HepG2 (cell line): ENCODE measurements around the gene NIPSNAP3A. TPM values are rescaled to one million over a fixed set of nuclear protein-coding genes. Genes with fewer than 3 reads are reported as not detected.

Experiments used
- CHD2 ChIP-seq: IDR thresholded peaks from 2 replicates; pipeline ENCODE4 v1.6.1; 2011; ENCODE audit warnings: low read depth, low read length, improper control_type of control experiment
- MAFG ChIP-seq: sonication (generic); formaldehyde crosslinking; IDR thresholded peaks from 2 replicates; pipeline ENCODE4 v1.5.1; 2020; ENCODE audit warnings: mild to moderate bottlenecking, missing genetic modification reagents
- PAF1 ChIP-seq: IDR thresholded peaks from 2 replicates; pipeline ENCODE4 v1.6.1; 2016; ENCODE audit warnings: missing genetic modification reagents, missing compliant biosample characterization
- PAWR ChIP-seq: sonication (generic); formaldehyde crosslinking; IDR thresholded peaks from 2 replicates; pipeline ENCODE4 v1.4.0; 2020; ENCODE audit warnings: missing genetic modification reagents, mild to moderate bottlenecking, borderline replicate concordance
- SATB2 ChIP-seq: sonication (generic); formaldehyde crosslinking; IDR thresholded peaks from 2 replicates; pipeline ENCODE4 v1.5.0; 2020; ENCODE audit warnings: missing genetic modification reagents
- ZFP1 ChIP-seq: IDR thresholded peaks from 2 replicates; pipeline ENCODE4 v1.6.1; 2016
- ZNF614 ChIP-seq: IDR thresholded peaks from 2 replicates; pipeline ENCODE4 v1.6.1; 2018; ENCODE audit warnings: missing biosample characterization, missing genetic modification reagents, inconsistent platforms, borderline replicate concordance
- polyA plus RNA-seq, 8 experiments: library from polyadenylated mRNA; depleted of rRNA in 3 of 8; stranded (reverse) in 7 of 8; unstranded in 1 of 8; fragments of >200 nt; fragmentation: Illumina TruSeq in 4 of 8; extraction: Trizol in 4 of 8; gene quantifications; 2 replicates each; pipeline versions ENCODE4 v1.2.1 to v1.2.3, GENCODE V29; 2011 to 2016; ENCODE audit warnings: low read depth in 4 of 8, missing spikeins in 1 of 8, mixed read lengths in 1 of 8; ENCODE audit not compliant: insufficient read depth in 1 of 8
- total RNA-seq, 5 experiments: library from RNA; depleted of rRNA; stranded (reverse); fragments of >200 nt; fragmentation: Illumina TruSeq; extraction: Trizol; gene quantifications; 2 replicates each; pipeline ENCODE4 v1.2.3, GENCODE V29; 2016; ENCODE audit warnings: low read depth in 1 of 5
- TF ChIP-seq, protein P1 (sequence below): sonication (generic); formaldehyde crosslinking; IDR thresholded peaks from 2 replicates; pipeline ENCODE4 v1.8.0; 2022; ENCODE audit warnings: mild to moderate bottlenecking, missing genetic modification reagents; ENCODE audit not compliant: insufficient replicate concordance
- TF ChIP-seq, protein P2 (sequence below): sonication (generic); formaldehyde crosslinking; IDR thresholded peaks from 2 replicates; pipeline ENCODE4 v1.8.0; 2022; ENCODE audit warnings: low read depth, missing genetic modification reagents
- TF ChIP-seq, protein P3 (sequence below), 2 experiments: sonication (generic) in 1 of 2; formaldehyde crosslinking in 1 of 2; IDR thresholded peaks; 2 replicates each; pipeline versions ENCODE4 v1.6.1 to v1.9.0; 2014 to 2022; ENCODE audit warnings: antibody characterized with exemption in 1 of 2, borderline replicate concordance in 1 of 2, inconsistent platforms in 1 of 2, low read depth in 1 of 2, missing genetic modification reagents in 1 of 2
- TF ChIP-seq, protein P4 (sequence below): sonication (generic); formaldehyde crosslinking; IDR thresholded peaks from 2 replicates; pipeline ENCODE4 v1.5.0; 2020; ENCODE audit warnings: mild to moderate bottlenecking, missing genetic modification reagents
- TF ChIP-seq, protein P5 (sequence below): sonication (generic); formaldehyde crosslinking; IDR thresholded peaks from 2 replicates; pipeline ENCODE4 v1.4.0; 2020; ENCODE audit warnings: mild to moderate bottlenecking, missing genetic modification reagents

Gene NIPSNAP3A
- total and polyA plus RNA-seq, 2 of the 13 experiments (the other 11 are each of a cell fraction or from before 2014, with no cell fraction given), result 13.7 to 14.6 TPM

DNA sequence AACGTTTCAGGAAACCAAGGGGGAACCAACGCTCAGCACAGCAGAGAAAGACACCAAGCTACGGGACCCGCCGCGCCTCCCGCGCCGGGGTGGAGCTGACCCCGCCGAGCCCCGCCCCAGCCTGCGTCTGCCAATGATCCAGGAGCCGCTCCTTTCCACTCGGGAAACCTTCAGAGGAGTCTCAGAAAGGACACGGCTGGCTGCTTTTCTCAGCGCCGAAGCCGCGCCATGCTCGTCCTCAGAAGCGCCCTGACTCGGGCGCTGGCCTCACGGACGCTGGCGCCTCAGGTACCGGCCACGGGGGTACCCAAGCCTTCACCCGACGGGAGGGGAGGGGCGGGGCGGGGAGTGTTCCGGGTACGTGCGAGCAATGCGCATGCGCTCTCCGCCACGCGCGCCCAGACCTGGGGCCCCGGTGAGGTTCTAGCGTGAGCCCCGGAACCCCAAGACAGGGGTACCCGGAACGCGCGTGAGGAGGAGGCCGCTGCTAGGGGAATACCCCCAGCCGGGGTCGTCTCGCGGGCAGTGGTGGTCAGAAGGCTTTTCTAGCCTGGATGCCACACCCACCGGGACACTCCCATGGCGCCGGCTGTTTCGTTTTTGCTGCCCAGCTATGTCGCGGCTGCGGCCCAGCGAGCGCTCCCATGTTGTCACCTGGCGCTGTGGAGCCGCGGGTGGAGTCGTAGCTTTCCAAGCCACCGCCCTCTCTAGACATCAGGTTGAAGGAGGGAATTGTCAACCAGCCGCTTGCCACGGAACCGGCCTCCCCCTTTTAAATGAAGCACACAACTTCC lies at the start of gene NIPSNAP3A (continued):
- TF ChIP-seq, protein P1, sequence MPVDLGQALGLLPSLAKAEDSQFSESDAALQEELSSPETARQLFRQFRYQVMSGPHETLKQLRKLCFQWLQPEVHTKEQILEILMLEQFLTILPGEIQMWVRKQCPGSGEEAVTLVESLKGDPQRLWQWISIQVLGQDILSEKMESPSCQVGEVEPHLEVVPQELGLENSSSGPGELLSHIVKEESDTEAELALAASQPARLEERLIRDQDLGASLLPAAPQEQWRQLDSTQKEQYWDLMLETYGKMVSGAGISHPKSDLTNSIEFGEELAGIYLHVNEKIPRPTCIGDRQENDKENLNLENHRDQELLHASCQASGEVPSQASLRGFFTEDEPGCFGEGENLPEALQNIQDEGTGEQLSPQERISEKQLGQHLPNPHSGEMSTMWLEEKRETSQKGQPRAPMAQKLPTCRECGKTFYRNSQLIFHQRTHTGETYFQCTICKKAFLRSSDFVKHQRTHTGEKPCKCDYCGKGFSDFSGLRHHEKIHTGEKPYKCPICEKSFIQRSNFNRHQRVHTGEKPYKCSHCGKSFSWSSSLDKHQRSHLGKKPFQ, result no peak
- TF ChIP-seq CHD2 (no peak), ZFP1 (CRISPR knock-in tag) (peak; percentile 30; the same call in 1 of the 2 replicates), PAF1 (CRISPR knock-in tag) (no peak), PAWR (CRISPR knock-in tag) (no peak), MAFG (CRISPR knock-in tag) (no peak), ZNF614 (CRISPR knock-in tag) (no peak), SATB2 (CRISPR knock-in tag) (no peak; the same call in 1 of the 2 replicates)
- TF ChIP-seq, protein P2, sequence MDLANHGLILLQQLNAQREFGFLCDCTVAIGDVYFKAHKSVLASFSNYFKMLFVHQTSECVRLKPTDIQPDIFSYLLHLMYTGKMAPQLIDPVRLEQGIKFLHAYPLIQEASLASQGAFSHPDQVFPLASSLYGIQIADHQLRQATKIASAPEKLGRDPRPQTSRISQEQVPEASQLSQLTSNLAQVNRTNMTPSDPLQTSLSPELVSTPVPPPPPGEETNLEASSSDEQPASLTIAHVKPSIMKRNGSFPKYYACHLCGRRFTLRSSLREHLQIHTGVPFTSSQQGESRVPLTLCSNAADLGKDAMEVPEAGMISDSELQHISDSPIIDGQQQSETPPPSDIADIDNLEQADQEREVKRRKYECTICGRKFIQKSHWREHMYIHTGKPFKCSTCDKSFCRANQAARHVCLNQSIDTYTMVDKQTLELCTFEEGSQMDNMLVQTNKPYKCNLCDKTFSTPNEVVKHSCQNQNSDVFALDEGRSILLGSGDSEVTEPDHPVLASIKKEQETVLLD, result no peak
- TF ChIP-seq, protein P3, sequence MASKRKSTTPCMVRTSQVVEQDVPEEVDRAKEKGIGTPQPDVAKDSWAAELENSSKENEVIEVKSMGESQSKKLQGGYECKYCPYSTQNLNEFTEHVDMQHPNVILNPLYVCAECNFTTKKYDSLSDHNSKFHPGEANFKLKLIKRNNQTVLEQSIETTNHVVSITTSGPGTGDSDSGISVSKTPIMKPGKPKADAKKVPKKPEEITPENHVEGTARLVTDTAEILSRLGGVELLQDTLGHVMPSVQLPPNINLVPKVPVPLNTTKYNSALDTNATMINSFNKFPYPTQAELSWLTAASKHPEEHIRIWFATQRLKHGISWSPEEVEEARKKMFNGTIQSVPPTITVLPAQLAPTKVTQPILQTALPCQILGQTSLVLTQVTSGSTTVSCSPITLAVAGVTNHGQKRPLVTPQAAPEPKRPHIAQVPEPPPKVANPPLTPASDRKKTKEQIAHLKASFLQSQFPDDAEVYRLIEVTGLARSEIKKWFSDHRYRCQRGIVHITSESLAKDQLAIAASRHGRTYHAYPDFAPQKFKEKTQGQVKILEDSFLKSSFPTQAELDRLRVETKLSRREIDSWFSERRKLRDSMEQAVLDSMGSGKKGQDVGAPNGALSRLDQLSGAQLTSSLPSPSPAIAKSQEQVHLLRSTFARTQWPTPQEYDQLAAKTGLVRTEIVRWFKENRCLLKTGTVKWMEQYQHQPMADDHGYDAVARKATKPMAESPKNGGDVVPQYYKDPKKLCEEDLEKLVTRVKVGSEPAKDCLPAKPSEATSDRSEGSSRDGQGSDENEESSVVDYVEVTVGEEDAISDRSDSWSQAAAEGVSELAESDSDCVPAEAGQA (IDR thresholded peaks at IDR 0.05; ENCODE audit: low read depth), result no peak
- TF ChIP-seq, protein P3 (CRISPR knock-in tag; IDR thresholded peaks at IDR 0.05; ENCODE audit: borderline replicate concordance), result no peak
- TF ChIP-seq, protein P4, sequence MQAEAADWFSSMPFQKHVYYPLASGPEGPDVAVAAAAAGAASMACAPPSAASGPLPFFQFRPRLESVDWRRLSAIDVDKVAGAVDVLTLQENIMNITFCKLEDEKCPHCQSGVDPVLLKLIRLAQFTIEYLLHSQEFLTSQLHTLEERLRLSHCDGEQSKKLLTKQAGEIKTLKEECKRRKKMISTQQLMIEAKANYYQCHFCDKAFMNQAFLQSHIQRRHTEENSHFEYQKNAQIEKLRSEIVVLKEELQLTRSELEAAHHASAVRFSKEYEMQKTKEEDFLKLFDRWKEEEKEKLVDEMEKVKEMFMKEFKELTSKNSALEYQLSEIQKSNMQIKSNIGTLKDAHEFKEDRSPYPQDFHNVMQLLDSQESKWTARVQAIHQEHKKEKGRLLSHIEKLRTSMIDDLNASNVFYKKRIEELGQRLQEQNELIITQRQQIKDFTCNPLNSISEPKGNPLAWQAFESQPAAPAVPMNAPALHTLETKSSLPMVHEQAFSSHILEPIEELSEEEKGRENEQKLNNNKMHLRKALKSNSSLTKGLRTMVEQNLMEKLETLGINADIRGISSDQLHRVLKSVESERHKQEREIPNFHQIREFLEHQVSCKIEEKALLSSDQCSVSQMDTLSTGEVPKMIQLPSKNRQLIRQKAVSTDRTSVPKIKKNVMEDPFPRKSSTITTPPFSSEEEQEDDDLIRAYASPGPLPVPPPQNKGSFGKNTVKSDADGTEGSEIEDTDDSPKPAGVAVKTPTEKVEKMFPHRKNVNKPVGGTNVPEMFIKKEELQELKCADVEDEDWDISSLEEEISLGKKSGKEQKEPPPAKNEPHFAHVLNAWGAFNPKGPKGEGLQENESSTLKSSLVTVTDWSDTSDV, result 0 out of 2 replicates have a peak, but pooled peaks have one; percentile 37
- TF ChIP-seq, protein P5, sequence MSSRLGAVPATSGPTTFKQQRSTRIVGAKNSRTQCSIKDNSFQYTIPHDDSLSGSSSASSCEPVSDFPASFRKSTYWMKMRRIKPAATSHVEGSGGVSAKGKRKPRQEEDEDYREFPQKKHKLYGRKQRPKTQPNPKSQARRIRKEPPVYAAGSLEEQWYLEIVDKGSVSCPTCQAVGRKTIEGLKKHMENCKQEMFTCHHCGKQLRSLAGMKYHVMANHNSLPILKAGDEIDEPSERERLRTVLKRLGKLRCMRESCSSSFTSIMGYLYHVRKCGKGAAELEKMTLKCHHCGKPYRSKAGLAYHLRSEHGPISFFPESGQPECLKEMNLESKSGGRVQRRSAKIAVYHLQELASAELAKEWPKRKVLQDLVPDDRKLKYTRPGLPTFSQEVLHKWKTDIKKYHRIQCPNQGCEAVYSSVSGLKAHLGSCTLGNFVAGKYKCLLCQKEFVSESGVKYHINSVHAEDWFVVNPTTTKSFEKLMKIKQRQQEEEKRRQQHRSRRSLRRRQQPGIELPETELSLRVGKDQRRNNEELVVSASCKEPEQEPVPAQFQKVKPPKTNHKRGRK, result no peak
